Suprapubic skin (tissue), 4 donors: Measurements from ENCODE around the gene MT4. TPM values are rescaled to one million over a fixed set of nuclear protein-coding genes. Genes with fewer than 3 reads are reported as not detected.

ENCODE experiments used
- DNase-seq, 2 donors: peaks; one replicate each; pipeline ENCODE4 v3.0.0-alpha.2; 2019; ENCODE audit warnings: low spot score in 2 of 2
- H3K27ac ChIP-seq: fragments of 200-600 bp; sonication (generic); one replicate; pipeline ENCODE4 v1.5.1; 2019
- H3K27me3 ChIP-seq: fragments of 200-600 bp; sonication (generic); one replicate; pipeline ENCODE4 v1.5.1; 2019
- H3K36me3 ChIP-seq: fragments of 200-600 bp; sonication (generic); one replicate; pipeline ENCODE4 v1.5.1; 2019
- H3K4me1 ChIP-seq: fragments of 200-600 bp; sonication (generic); one replicate; pipeline ENCODE4 v1.5.1; 2019
- H3K4me3 ChIP-seq: fragments of 200-600 bp; sonication (generic); one replicate; pipeline ENCODE4 v1.5.1; 2019; ENCODE audit warnings: mild to moderate bottlenecking
- H3K9me3 ChIP-seq: fragments of 200-600 bp; sonication (generic); one replicate; pipeline ENCODE4 v1.5.1; 2019
- CTCF ChIP-seq, 2 donors: fragments of 200-600 bp in 1 of 2; fragments of 450-650 bp in 1 of 2; sonication (generic) in 1 of 2; IDR thresholded peaks; one replicate each; pipeline ENCODE4 v1.5.1; 2016 to 2019; ENCODE audit warnings: antibody characterized with exemption in 2 of 2, mild to moderate bottlenecking in 1 of 2, moderate library complexity in 1 of 2
- EP300 ChIP-seq: sonication (generic); formaldehyde crosslinking; IDR thresholded peaks from one replicate; pipeline ENCODE4 v1.6.1; 2017; ENCODE audit warnings: antibody characterized with exemption
- POLR2A ChIP-seq, 2 donors: fragments of 450-650 bp; IDR thresholded peaks; one replicate each; pipeline ENCODE4 v1.6.1; 2017; ENCODE audit warnings: antibody characterized with exemption in 2 of 2, mild to moderate bottlenecking in 2 of 2, moderate library complexity in 2 of 2
- POLR2AphosphoS5 ChIP-seq, 3 donors: sonication (generic); formaldehyde crosslinking; IDR thresholded peaks; one replicate each; pipeline ENCODE4 v1.6.1; 2017; ENCODE audit warnings: antibody characterized with exemption in 3 of 3
- WGBS: methylation state at CpG from one replicate; pipeline ENCODE4 v1.1.5; 2018; 5-methylcytosine and 5-hydroxymethylcytosine counted together
- total RNA-seq, 4 donors: library from RNA; depleted of rRNA; stranded (reverse); fragments of >200 nt; gene quantifications; one replicate each; pipeline ENCODE4 v1.1.0, GENCODE V29; 2016

Gene MT4
- total RNA-seq, 4 donors from 2014 or later = 113 to 1,552 (median 179) TPM; not detected in 1

GRCh38 chr16:56560447-56560846 lies 4.4 kb upstream of the MT4 start:
- no peak for TF ChIP-seq CTCF (IDR thresholded peaks at IDR 0.05)
- TF ChIP-seq POLR2AphosphoS5 (IDR thresholded peaks at IDR 0.05) = no peak
- no peak for TF ChIP-seq POLR2A (IDR thresholded peaks at IDR 0.05)
- TF ChIP-seq EP300 = no peak

GRCh38 chr16:56561126-56561525 lies 3.7 kb upstream of the MT4 start:
- peaks cover 7% of the 10 kb centered on the region for H3K4me1 ChIP-seq
- H3K9me3 ChIP-seq = no peaks in the 10 kb centered on the region
- DNase-seq = no peak
- H3K27ac ChIP-seq = no peak overlapping the region
- 91% methylated on average over 1 of the region's 1 CpG for WGBS
- peaks cover 5% of the 10 kb centered on the region for H3K27me3 ChIP-seq
- H3K36me3 ChIP-seq = no peaks in the 10 kb centered on the region
- TF ChIP-seq POLR2A (IDR thresholded peaks at IDR 0.05) (no peak), EP300 (no peak), CTCF (IDR thresholded peaks at IDR 0.05) (no peak), POLR2AphosphoS5 (IDR thresholded peaks at IDR 0.05) (no peak)
- no peak overlapping the region for H3K4me3 ChIP-seq

More at GRCh38 chr16:56560447-56560846, 4.4 kb upstream of the MT4 start:
- Histone ChIP-seq H3K27ac (no peak overlapping the region), H3K9me3 (no peaks in the 10 kb centered on the region), H3K4me3 (no peak overlapping the region), H3K36me3 (no peaks in the 10 kb centered on the region), H3K27me3 (peaks cover 10% of the 10 kb centered on the region), H3K4me1 (peaks cover 7% of the 10 kb centered on the region)
- WGBS = 43% methylated on average over 1 of the region's 1 CpG
- no peak for DNase-seq

GRCh38 chr16:56569971-56570370 lies 5.1 kb downstream of the MT4 start:
- H3K27ac ChIP-seq = no peak overlapping the region
- WGBS = 100% methylated on average over 1 of the region's 1 CpG

GRCh38 chr16:56571525-56571924 lies 6.7 kb downstream of the MT4 start:
- H3K9me3 ChIP-seq = no peaks in the 10 kb centered on the region
- 87% methylated on average over 5 of the region's 11 CpGs for WGBS
- TF ChIP-seq CTCF (IDR thresholded peaks at IDR 0.05) (no peak), POLR2AphosphoS5 (IDR thresholded peaks at IDR 0.05) (no peak), EP300 (no peak), POLR2A (IDR thresholded peaks at IDR 0.05) (no peak)
- H3K4me3 ChIP-seq = no peak overlapping the region
- H3K36me3 ChIP-seq = no peaks in the 10 kb centered on the region
- no peak for DNase-seq
- no peak overlapping the region for H3K27ac ChIP-seq
- no peaks in the 10 kb centered on the region for H3K4me1 ChIP-seq
- no peaks in the 10 kb centered on the region for H3K27me3 ChIP-seq

More at GRCh38 chr16:56569971-56570370, 5.1 kb downstream of the MT4 start:
- Histone ChIP-seq H3K4me1 (peaks cover 1% of the 10 kb centered on the region), H3K36me3 (no peaks in the 10 kb centered on the region), H3K9me3 (no peaks in the 10 kb centered on the region), H3K27me3 (peaks cover 2% of the 10 kb centered on the region), H3K4me3 (no peak overlapping the region)
- no peak for TF ChIP-seq CTCF (IDR thresholded peaks at IDR 0.05)
- TF ChIP-seq POLR2AphosphoS5 (IDR thresholded peaks at IDR 0.05) = no peak
- no peak for TF ChIP-seq POLR2A (IDR thresholded peaks at IDR 0.05)
- TF ChIP-seq EP300 = no peak
- no peak for DNase-seq

- no peak overlapping the region for H3K4me3 ChIP-seq
- H3K36me3 ChIP-seq = no peaks in the 10 kb centered on the region
- TF ChIP-seq POLR2AphosphoS5 (IDR thresholded peaks at IDR 0.05) = no peak
- TF ChIP-seq POLR2A (IDR thresholded peaks at IDR 0.05) = no peak
- TF ChIP-seq CTCF (IDR thresholded peaks at IDR 0.05) = no peak
- no peak for TF ChIP-seq EP300
- H3K9me3 ChIP-seq = no peaks in the 10 kb centered on the region
- no peak for DNase-seq
- 63% methylated on average over 1 of the region's 1 CpG for WGBS
- H3K27ac ChIP-seq = no peak overlapping the region
- H3K27me3 ChIP-seq = no peaks in the 10 kb centered on the region
- peaks cover 2% of the 10 kb centered on the region for H3K4me1 ChIP-seq
Observed at GRCh38 chr16:56574625-56575024, 9.8 kb downstream of the MT4 start.
